H9 (cell line): ENCODE data around the gene INTS1. TPM values are rescaled to one million over a fixed set of nuclear protein-coding genes. Genes with fewer than 3 reads are reported as not detected.

Experiments used
- DNase-seq: peaks from one replicate; pipeline ENCODE4 v3.0.0-alpha.2; 2017
- H2AFZ ChIP-seq: one replicate; pipeline ENCODE4 v1.6.1; 2013; ENCODE audit warnings: mild to moderate bottlenecking, low read length, control low read depth, moderate library complexity
- H2AK5ac ChIP-seq: 2 replicates; pipeline ENCODE4 v1.6.1; 2013; ENCODE audit warnings: low read length, control low read depth, mixed read lengths; ENCODE audit not compliant: insufficient read length
- H2BK120ac ChIP-seq: one replicate; pipeline ENCODE4 v1.6.1; 2013; ENCODE audit warnings: low read depth, mild to moderate bottlenecking, low read length, control low read depth, inconsistent platforms; ENCODE audit not compliant: poor library complexity, severe bottlenecking
- H2BK12ac ChIP-seq: 2 replicates; pipeline ENCODE4 v1.6.1; 2013; ENCODE audit warnings: low read length, control low read depth, mixed read lengths, low read depth; ENCODE audit not compliant: insufficient read length
- H2BK15ac ChIP-seq: 2 replicates; pipeline ENCODE4 v1.6.1; 2013; ENCODE audit warnings: low read depth, low read length, control low read depth
- H2BK20ac ChIP-seq: one replicate; pipeline ENCODE4 v1.6.1; 2013; ENCODE audit warnings: low read depth, mild to moderate bottlenecking, low read length, control low read depth, inconsistent platforms; ENCODE audit not compliant: poor library complexity, severe bottlenecking
- H2BK5ac ChIP-seq: 2 replicates; pipeline ENCODE4 v1.6.1; 2013; ENCODE audit warnings: low read length, control low read depth, mixed read lengths; ENCODE audit not compliant: insufficient read length
- H3K14ac ChIP-seq: 2 replicates; pipeline ENCODE4 v1.6.1; 2013; ENCODE audit warnings: low read length, control low read depth; ENCODE audit not compliant: insufficient read depth
- H3K18ac ChIP-seq: 2 replicates; pipeline ENCODE4 v1.6.1; 2013; ENCODE audit warnings: low read depth, mild to moderate bottlenecking, mixed read lengths, low read length, control low read depth; ENCODE audit not compliant: insufficient read length
- H3K23ac ChIP-seq: 2 replicates; pipeline ENCODE4 v1.6.1; 2013; ENCODE audit warnings: low read length, control low read depth, mixed read lengths, low read depth; ENCODE audit not compliant: insufficient read length
- H3K23me2 ChIP-seq: 2 replicates; pipeline ENCODE4 v1.6.1; 2013; ENCODE audit warnings: low read depth, mild to moderate bottlenecking, mixed read lengths, low read length, control low read depth; ENCODE audit not compliant: insufficient read length, poor library complexity, severe bottlenecking
- H3K27ac ChIP-seq: 2 replicates; pipeline ENCODE4 v1.5.1; 2013; ENCODE audit warnings: low read length, control low read depth, mixed read lengths, low read depth; ENCODE audit not compliant: insufficient read length
- H3K27me3 ChIP-seq: 2 replicates; pipeline ENCODE4 v1.6.1; 2013; ENCODE audit warnings: low read length, control low read depth, inconsistent platforms; ENCODE audit not compliant: insufficient read depth
- H3K4ac ChIP-seq: 2 replicates; pipeline ENCODE4 v1.6.1; 2013; ENCODE audit warnings: low read depth, mild to moderate bottlenecking, control low read depth, inconsistent platforms, low read length, moderate library complexity
- H3K4me1 ChIP-seq: 2 replicates; pipeline ENCODE4 v1.6.1; 2013; ENCODE audit warnings: low read length, control low read depth, inconsistent platforms; ENCODE audit not compliant: insufficient read depth
- H3K4me2 ChIP-seq: 2 replicates; pipeline ENCODE4 v1.6.1; 2013; ENCODE audit warnings: low read length, control low read depth, mixed read lengths; ENCODE audit not compliant: insufficient read length, insufficient read depth
- H3K56ac ChIP-seq: 2 replicates; pipeline ENCODE4 v1.6.1; 2013; ENCODE audit warnings: low read depth, mild to moderate bottlenecking, mixed read lengths, low read length, control low read depth; ENCODE audit not compliant: insufficient read length
- H3K79me1 ChIP-seq: 2 replicates; pipeline ENCODE4 v1.6.1; 2013; ENCODE audit warnings: low read depth, mild to moderate bottlenecking, moderate library complexity, low read length, control low read depth, inconsistent platforms; ENCODE audit not compliant: insufficient read depth, poor library complexity, severe bottlenecking
- H3K79me2 ChIP-seq: 2 replicates; pipeline ENCODE4 v1.6.1; 2013; ENCODE audit warnings: low read length, control low read depth, inconsistent platforms; ENCODE audit not compliant: insufficient read depth
- H3K9ac ChIP-seq: 2 replicates; pipeline ENCODE4 v1.6.1; 2013; ENCODE audit warnings: low read length, control low read depth, mixed read lengths; ENCODE audit not compliant: insufficient read length; ENCODE audit errors: extremely low read depth
- H3K9me3 ChIP-seq: one replicate; pipeline ENCODE4 v1.6.1; 2013; ENCODE audit warnings: low read depth, low read length, inconsistent platforms; ENCODE audit not compliant: control insufficient read depth
- H3T11ph ChIP-seq: one replicate; pipeline ENCODE4 v1.6.1; 2013; ENCODE audit warnings: mild to moderate bottlenecking, low read length, control low read depth, inconsistent platforms
- H4K20me1 ChIP-seq: one replicate; pipeline ENCODE4 v1.6.1; 2013; ENCODE audit not compliant: control insufficient read depth, insufficient read length, insufficient read depth
- H4K5ac ChIP-seq: 2 replicates; pipeline ENCODE4 v1.6.1; 2013; ENCODE audit warnings: low read depth, mild to moderate bottlenecking, mixed read lengths, low read length, control low read depth; ENCODE audit not compliant: insufficient read length
- H4K8ac ChIP-seq: replicated peaks from 2 replicates; pipeline ENCODE4 v1.6.1; 2013; ENCODE audit warnings: low read length, control low read depth, mixed read lengths, low read depth; ENCODE audit not compliant: insufficient read length
- H4K91ac ChIP-seq: 2 replicates; pipeline ENCODE4 v1.6.1; 2013; ENCODE audit warnings: low read depth, mild to moderate bottlenecking, moderate library complexity, mixed read lengths, low read length, control low read depth; ENCODE audit not compliant: insufficient read length
- H3K27ac Mint-ChIP-seq, 3 experiments: 2 replicates in 2 of 3; 3 replicates in 1 of 3; pipeline ENCODE4 v1.8.0; 2020 to 2021; ENCODE audit warnings: mixed read lengths in 3 of 3, mild to moderate bottlenecking in 1 of 3, moderate library complexity in 1 of 3
- H3K27me3 Mint-ChIP-seq: 2 replicates; pipeline ENCODE4 v1.8.0; 2021; ENCODE audit warnings: low read depth, mild to moderate bottlenecking, moderate library complexity, mixed read lengths
- H3K36me3 Mint-ChIP-seq, 3 experiments: 2 replicates in 2 of 3; 3 replicates in 1 of 3; pipeline ENCODE4 v1.8.0; 2020 to 2021; ENCODE audit warnings: low read depth in 3 of 3, mixed read lengths in 3 of 3; ENCODE audit not compliant: insufficient read depth in 1 of 3
- H3K4me1 Mint-ChIP-seq, 2 experiments: 2 replicates each; pipeline ENCODE4 v1.8.0; 2020; ENCODE audit warnings: mixed read lengths in 2 of 2
- H3K4me3 Mint-ChIP-seq, 2 experiments: 2 replicates in 1 of 2; 3 replicates in 1 of 2; pipeline ENCODE4 v1.8.0; 2020 to 2021; ENCODE audit warnings: mild to moderate bottlenecking in 2 of 2, mixed read lengths in 2 of 2, moderate library complexity in 1 of 2
- H3K9me3 Mint-ChIP-seq, 2 experiments: 2 replicates in 1 of 2; 3 replicates in 1 of 2; pipeline ENCODE4 v1.8.0; 2020; ENCODE audit warnings: mild to moderate bottlenecking in 2 of 2, mixed read lengths in 2 of 2, moderate library complexity in 1 of 2
- WGBS: extraction: QIAGEN DNeasy Blood & Tissue Kit; methylation state at CpG from one replicate; pipeline ENCODE4 v1.1.7; 2013; ENCODE audit warnings: missing lambda C conversion rate, low lambda C conversion rate, mixed read lengths; ENCODE audit not compliant: insufficient read length; ENCODE audit errors: extremely low coverage; 5-methylcytosine and 5-hydroxymethylcytosine counted together
- total RNA-seq: library from RNA; stranded (reverse); gene quantifications from 2 replicates; pipeline ENCODE4 v1.2.1, GENCODE V29; 2021
- TF ChIP-seq, protein P1 (sequence below): fragments of 200-600 bp; sonication (generic); conservative IDR thresholded peaks from 3 replicates; pipeline ENCODE4 v1.8.0; 2021; ENCODE audit warnings: antibody characterized with exemption, mild to moderate bottlenecking

The INTS1 gene
- total RNA-seq, 1 experiment from 2014 or later: 133 TPM

DNA sequence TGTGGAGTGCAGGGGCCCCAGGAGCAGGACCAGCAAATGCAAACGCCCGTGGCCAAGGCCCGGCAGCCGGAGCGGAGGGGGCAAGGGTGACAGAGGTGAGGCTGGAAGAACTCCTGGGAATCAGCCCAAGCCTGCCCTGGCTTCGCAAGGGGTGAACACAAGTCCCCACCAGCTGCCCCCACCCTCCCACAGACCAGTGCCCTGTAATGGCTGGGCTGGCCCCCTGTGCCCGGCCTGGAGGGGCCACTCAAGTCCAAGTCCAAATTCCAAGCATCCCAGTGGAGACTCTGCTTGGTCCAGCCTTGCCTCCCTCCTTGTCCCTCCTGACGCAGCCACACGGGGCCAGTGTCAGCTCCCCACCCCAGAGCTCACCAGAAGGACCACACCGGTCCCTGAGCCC is 73.0 kb downstream of the INTS1 start:
- Mint-ChIP-seq H3K27ac (no peak overlapping the region), H3K27me3 (peaks cover 10% of the 10 kb centered on the region), H3K4me3 (no peak overlapping the region), H3K9me3 (no peaks in the 10 kb centered on the region; a peak in 2 of 5 replicates), H3K4me1 (peaks cover 2 to 14% of the 10 kb centered on the region in 2 experiments), H3K36me3 (no peaks in the 10 kb centered on the region)
- Histone ChIP-seq H3K27ac (no peak overlapping the region), H3K23ac (no peak overlapping the region), H2BK20ac (no peak overlapping the region), H3K56ac (no peak overlapping the region), H3T11ph (no peak overlapping the region), H2BK12ac (no peak overlapping the region), H3K4me2 (no peak overlapping the region), H3K4me1 (no peaks in the 10 kb centered on the region), H2BK5ac (no peak overlapping the region), H4K91ac (no peak overlapping the region), H2AFZ (no peak overlapping the region), H3K18ac (no peak overlapping the region), H4K5ac (no peak overlapping the region), H2AK5ac (no peak overlapping the region), H3K79me2 (no peaks in the 10 kb centered on the region), H2BK15ac (no peak overlapping the region), H3K9me3 (no peaks in the 10 kb centered on the region), H3K79me1 (no peaks in the 10 kb centered on the region), H4K20me1 (no peaks in the 10 kb centered on the region), H4K8ac (no peak overlapping the region), H2BK120ac (no peak overlapping the region), H3K23me2 (no peaks in the 10 kb centered on the region), H3K9ac (no peak overlapping the region), H3K4ac (no peak overlapping the region), H3K27me3 (no peaks in the 10 kb centered on the region), H3K14ac (no peak overlapping the region)
- no peak for DNase-seq
- TF ChIP-seq, protein P1, sequence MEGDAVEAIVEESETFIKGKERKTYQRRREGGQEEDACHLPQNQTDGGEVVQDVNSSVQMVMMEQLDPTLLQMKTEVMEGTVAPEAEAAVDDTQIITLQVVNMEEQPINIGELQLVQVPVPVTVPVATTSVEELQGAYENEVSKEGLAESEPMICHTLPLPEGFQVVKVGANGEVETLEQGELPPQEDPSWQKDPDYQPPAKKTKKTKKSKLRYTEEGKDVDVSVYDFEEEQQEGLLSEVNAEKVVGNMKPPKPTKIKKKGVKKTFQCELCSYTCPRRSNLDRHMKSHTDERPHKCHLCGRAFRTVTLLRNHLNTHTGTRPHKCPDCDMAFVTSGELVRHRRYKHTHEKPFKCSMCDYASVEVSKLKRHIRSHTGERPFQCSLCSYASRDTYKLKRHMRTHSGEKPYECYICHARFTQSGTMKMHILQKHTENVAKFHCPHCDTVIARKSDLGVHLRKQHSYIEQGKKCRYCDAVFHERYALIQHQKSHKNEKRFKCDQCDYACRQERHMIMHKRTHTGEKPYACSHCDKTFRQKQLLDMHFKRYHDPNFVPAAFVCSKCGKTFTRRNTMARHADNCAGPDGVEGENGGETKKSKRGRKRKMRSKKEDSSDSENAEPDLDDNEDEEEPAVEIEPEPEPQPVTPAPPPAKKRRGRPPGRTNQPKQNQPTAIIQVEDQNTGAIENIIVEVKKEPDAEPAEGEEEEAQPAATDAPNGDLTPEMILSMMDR: no peak
- WGBS: no CpG with 5 or more reads among the region's 10 CpGs
